Astrocyte of the hippocampus (primary cell): ENCODE data around the gene CALCOCO1.

Experiments used
- DNase-seq: peaks from one replicate; pipeline ENCODE4 v3.0.0; 2011; ENCODE audit warnings: low read depth, low spot score

The CALCOCO1 gene

DNA sequence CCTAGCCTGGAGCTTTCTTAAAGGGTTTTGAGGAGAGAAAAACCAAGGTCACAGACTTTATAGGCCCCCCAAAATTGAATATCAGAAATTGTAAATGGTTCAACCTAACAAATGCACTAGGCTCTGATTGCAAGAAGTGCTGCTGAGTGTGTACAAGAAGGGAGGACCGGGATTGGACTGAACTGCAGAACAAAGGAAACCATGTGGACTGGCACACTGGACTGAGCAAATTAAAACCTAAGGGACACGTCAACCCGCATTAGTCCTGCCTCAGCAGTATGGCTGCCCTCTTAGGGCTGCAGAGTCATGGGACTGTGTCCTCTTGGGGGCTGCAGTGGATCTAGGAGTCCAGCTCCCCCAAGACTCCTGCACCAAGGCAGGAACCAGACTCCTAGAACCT is 25.4 kb upstream of the CALCOCO1 start:
- DNase-seq: no peak

DNA sequence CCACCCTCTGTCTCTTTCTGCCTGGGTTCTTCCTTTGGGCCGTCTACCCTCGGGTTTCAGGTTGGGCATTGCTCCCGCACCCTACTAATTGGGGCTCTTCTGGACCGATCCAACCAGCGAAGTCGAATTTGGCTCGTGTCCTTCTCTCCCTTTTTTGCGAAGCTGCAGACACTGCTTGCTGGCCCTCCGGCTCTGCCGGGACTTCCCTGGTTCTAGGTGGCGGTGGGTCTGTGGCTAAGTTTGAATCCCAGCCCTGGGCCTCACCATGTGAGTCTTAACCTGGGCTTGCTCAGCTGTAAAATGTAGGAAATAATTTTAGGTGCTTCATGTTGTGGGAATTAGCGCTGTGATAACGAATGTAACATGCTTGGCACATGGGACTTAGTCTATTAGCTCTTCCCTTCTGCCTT is 24.9 kb upstream of the CALCOCO1 start:
- no peak for DNase-seq

DNA sequence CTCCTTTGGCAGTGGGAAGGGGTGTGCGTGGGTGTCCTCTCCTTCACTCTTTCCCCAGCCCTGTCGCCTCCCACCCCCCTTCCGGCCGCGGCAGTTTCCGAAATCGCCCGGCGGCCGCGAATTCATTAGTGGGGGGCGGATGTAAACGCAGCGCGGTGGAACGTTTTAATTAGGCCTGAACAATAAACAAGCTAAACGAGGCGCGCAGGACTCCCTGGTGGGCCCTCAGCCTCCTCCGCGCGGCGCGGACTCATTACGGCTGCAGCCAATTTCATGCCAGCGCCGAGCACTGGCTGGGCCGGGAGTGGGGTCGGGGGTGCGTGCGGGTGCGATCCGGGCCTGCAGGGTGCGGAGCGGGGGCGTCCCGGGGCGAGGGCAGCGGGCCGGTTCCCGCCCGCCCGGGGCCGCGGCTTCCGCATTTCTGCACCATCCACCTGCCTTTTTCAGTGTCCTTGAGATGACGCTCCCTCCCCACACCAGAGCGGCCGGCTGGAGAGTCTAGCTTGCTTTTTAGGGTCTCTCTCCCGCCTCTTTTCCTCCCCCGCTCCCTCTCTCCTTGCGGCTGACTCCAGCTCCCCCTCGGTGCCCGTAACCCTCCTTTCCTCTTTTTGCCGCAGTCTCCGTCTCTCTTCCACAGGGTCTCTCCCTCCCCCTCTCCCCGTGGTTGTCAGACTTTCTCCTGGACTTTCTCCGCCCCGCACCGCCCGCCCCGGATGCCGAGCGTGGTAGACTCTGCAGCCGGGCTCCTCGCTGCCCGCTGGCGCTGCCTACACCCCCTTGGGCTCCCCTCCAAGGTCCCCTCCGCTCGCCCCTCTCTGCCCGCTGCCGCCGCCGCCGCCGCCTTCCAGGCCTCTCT is 24.3 kb upstream of the CALCOCO1 start, which contains the start of gene CISTR:
Gene CISTR, minus strand, starts transcription at position 644 of the 856 bp plus-strand sequence.
- no peak for DNase-seq

DNA sequence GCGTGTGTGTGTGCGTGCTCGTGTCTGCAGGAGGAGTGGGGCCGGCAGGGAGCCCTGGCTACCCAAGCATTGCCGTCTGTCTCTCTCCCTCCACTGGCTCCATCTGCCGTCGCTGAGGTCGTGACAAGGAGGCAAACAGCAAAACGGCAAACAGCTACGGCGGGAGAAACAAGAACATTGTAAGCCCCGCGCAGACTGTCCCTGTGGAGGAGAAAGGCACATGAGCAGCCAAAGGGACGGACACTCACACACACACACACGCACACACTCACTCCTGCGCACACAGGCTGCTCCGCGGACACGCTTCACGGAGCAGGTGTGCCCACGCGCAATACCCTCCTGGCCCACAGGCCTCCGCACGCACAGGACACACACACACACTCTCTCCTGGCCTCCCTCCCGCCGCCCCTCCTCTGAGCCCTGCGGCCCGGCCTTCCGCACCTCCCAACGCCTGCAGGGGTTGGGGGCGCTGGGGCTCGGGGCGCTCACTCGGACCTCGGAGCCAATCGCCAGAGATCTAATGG is 23.6 kb upstream of the CALCOCO1 start:
- no peak for DNase-seq

DNA sequence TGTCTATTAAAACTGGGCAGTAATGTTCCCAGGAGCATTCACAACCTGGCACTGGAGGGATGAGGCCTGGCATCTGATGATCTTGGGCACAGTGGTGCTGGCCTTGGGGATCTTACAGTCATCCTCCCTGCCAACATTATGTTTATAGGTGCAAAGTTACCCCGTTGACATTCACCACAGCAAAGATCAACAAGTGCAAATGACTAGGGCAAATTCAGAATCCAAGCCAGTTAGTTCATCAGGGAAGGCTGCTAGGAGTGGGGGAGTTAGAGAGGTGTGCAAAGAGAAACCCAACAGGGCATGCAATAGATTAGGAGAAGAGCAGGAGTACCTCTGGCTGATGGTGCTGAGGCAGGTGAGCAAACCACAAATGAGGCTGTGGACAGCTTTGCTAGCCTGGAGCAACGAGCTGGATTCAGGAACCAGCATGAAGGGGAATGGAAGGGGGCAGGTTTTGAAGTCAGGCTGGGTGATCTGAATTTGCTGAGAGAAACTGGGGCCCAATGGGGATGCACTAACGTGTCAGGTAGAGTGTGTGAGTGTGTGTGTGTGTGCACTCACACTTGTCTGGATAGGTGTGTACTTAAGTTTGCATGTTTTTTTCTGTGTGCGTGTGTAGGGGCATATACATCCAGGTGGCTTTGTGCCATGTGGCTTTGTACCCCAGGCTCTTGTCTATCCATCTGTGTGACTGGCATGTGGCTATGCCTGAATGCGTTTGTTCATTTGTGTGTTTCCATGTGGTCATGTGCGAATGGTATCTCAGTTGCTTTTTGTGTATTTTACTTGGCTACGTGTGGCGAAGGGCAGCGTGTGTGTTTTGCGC is 22.9 kb upstream of the CALCOCO1 start:
- DNase-seq: no peak

DNA sequence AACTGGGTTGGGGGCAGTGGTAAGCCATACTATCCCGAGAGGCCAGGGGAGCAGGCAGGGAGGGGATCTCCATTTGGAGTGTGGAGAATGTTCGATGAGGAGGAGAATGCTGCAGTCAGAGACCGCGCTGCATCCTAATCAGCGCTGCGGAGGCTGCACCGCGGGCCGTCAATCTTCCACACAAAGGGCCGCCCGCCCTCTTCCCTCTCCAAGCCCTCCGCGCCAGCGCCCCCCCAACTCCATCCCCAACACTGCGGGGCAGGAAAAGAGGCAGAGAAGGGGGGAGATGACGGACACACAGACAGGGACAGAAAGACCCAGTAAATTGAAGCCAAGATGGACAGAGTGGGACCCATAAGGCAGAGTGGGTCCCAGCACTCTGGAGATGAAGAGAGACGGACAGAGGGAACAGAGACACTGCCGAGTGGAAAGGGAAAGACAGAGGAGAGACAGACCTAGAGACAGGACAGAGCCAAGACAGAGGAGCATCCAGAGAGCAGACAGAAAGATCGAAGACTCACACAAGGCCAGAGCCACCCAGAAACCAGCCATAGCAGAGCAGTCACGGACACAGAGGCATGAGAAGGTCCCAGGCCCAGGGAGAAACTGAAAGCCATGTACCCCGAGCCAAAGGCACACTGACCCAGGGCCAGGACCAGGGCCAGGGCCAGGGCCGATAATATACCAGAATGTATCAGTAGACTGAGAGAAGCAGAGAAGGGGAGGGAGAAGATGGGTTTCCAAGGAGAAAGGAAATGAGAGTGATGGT is 21.0 kb upstream of the CALCOCO1 start:
- no peak for DNase-seq

DNA sequence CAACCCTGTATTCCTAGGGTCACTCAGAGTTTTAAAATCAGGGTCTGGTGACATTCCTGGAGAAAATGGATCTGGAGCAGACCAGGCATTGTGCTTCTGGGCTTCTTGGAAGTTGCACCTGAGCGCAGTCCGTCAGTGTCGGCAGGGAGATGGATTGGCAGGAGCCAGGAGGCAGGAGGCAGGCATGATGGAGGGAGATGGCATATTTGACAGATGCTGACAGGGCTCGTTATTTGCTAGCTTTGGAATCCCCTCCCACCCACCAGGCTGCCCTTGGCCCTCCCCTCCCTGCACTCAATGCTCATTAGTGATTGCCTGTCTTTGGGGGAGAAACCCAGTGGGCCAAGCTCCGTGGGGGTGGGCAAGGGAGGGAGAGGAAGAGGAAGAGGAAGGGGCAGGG is 19.8 kb upstream of the CALCOCO1 start:
- DNase-seq: no peak

DNA sequence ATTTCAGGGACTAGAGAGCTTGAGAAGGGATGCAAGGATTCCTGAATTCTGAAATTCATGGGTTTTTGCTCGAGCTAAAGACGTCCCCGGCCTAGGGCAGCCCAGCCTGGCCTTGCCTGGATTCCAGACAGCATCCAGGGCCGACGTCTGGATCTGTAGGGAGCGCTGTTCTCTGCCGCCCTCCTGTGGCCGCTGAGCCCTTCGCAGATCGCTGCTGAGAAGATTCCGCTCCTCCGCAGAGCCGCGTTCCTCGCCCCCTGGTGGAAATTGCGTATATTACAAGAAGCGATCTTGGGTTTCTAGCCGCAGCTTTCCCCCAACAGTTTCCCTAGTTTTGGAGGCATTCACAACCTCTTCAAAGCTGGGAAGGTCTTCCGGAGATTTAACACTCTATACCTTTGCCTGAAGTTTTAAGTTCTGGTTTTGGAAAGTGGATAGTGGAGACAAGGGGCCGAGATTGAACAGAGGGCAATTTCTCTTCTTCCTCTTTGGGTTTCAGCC is 19.4 kb upstream of the CALCOCO1 start:
- DNase-seq: peak; percentile 96

DNA sequence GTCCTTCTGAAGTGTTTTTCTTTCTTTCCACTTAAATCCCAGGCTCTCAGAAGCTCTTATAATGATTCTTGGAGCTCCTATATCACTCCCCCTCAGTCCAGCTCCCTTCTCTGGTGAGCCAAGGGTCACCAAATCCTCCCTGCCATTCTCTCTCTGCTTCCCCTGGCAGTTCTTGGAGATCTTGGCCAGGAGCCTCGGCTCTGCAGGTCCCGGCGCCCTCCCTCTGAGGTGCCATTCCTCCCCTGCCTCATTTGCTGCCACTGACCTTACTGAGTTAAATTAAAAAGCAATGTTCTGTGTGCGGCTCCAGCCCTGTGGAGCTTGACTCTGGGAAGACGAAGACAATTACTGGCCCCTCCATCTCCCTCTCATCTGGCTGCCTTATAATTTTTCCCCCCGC is 17.5 kb upstream of the CALCOCO1 start:
- DNase-seq: no peak

DNA sequence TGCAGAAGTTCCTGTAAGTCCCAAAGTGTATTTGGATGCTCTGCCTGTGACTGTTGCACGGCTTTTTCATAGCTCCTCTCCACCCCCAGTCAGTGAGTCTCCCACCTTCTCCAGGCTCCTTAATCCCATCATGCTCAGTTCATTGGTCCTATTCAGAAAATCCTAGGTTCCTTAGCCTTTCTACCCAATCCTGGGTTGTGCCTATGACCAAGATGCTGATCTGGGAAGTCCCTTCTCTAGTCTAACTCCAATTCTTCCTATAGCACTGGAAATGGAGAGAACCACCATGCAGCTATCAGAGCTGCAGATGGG is 16.8 kb upstream of the CALCOCO1 start:
- no peak for DNase-seq

DNA sequence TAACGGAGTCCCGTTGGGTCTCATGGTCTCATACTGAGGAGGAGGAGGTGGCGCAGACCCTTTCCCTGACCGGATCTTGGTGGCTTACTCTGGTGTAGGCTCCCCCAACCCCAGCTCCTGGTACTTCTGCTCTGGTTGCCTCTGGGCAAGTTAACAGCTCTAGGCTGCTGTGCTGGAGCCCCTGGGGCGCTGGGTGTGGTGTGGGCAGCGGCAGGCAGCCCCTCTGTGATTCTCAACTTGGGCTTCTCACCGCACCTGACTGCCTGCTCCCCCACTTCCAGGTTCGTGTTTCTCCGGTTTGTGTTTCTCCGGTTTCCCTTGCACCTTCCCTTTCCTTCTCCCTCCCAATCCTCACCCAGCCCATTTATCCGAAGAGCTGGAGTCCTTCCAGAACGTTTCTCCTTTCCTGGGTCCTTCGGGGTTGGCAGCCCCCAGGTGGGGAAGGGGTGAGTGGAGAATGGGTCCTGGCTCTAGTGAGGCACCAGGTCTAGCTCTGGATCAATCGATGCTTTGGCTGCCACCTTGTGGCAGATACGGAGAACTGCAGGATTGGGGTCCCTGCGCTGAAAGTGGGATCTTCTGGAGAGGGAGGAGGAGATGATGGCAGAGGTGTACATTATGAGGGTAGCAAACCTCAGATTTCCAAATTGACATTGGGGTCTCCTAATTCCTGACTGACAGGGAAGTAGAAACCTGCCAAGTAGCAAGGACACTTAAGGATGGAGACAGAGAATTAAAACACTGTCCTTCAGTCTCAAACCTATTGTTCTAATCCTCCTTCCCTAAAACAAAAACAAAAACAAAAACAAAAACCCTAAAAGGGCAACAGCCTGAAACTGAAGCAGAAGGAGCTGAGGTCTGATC is 16.2 kb upstream of the CALCOCO1 start:
- peak; percentile 77 for DNase-seq

DNA sequence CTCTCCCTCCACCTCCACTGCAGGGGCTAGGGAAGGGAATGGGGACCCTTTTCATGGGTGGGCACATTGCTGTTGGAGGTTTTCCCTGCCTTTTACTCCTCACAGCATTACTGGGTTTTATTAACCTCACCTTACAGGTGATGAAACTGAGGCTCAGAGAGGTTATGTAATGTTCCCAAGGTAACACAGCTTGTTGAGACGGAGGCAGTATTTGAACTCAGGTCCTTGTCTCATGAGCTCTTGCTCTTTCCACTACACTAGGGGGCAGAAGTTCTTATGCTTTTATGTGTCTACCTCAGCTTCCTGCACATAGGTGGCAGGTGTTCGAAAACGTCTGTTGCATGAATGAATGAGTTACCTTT is 12.9 kb upstream of the CALCOCO1 start:
- no peak for DNase-seq

DNA sequence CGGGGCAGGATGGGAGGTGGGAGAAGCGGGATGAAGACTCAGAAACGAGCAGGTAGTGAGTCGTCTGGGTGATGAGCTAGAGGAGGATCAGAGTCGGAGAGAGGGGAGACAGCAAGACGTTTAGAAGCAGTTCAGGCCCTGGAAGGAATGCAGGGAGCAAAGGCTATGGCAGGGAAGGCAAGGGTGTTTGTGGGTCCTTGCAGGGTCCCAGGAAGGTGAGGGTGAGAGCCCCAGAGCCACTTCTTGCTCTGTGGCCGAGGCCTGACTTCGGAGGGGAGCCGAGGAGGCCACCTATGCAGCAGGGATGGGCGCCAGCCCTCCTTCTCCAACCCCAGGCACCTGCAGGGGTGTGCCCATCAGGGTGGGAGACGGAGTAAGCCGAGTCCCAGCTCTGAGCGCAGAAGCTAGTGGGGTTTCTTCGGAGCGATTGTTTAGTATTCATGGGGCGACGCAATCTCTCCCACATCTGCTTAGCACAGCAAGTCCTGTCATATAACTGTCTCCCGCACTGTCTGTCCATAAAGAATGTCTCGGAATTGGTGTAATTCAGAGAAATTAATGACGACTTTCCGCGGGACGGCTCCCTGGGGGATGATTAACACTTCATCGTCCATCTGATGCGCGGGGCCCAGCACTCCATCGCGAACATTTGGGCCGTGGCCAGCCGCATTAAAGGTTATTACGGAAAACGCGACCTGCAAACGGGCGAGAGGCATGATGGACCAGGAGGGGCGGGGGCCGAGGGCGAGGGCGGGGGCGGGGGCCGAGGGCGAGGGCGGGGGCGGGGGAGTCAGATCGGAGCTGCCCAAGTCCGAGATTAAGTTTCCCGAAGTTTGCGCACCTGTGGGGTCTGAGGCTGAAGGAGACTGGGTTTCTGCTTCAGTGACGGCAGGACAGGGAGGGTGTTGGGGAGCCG is 12.2 kb upstream of the CALCOCO1 start:
- DNase-seq: no peak

DNA sequence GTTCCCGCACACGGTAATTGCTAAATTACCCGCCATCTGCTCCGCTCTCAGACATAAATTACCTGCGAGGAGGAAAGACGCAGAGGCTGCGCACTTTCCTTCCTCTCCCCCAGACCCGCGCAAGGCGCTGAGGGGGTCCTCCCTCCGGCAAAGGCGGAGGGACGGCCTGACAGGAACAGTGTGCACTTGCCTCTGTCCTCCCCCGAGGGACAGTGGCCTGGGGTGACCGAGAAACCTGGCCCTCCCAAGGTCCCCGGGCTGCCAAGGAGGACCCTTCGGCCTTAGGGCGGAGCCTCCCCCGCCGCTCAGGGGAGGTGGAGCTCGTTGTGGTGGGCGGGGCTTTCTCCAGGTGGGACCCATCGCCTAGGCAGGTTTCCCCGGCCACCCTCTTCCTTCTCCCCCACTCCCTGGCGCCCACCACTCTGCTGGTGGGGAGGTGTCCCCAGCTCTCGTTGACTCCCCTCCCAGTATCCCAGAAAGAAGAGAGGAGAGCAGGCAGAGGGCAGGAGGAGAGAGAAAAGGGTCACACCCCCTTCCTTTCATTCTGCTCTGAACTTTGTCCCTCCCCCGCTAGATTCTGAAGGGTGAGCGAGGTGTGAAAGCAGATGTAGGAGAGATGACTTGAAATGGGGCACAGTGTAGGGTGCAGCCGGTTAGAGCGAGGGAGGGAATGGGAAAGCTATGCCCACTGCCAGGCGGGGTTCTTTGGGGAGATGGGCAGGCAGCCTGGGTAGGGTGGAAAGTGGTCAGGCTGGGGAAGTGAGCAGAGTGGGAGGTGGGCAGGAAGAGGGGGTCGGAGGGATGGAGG is 11.4 kb upstream of the CALCOCO1 start:
- no peak for DNase-seq

DNA sequence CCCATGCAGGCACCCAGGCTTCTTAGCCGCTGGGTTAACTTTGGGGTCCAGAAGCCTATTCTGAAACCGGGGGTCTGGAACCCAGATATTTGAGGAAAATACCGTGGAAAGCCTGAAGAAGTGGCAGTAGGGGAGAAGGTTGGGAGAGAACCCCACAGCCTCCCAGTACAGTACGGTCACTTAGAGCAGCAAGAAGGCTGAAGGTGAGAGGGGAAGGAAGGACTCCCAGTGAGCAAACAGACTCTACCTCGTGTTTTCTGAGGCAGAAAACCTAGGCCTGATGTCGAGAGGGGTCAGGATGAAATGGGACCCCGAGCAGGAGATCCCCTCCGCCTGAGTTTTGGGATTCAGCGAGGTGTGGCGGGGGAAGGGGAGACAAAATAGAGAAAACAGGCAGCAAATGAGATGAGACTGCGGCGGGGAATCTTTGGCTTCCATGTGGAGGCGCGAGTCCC is 10.7 kb upstream of the CALCOCO1 start:
- DNase-seq: no peak

DNA sequence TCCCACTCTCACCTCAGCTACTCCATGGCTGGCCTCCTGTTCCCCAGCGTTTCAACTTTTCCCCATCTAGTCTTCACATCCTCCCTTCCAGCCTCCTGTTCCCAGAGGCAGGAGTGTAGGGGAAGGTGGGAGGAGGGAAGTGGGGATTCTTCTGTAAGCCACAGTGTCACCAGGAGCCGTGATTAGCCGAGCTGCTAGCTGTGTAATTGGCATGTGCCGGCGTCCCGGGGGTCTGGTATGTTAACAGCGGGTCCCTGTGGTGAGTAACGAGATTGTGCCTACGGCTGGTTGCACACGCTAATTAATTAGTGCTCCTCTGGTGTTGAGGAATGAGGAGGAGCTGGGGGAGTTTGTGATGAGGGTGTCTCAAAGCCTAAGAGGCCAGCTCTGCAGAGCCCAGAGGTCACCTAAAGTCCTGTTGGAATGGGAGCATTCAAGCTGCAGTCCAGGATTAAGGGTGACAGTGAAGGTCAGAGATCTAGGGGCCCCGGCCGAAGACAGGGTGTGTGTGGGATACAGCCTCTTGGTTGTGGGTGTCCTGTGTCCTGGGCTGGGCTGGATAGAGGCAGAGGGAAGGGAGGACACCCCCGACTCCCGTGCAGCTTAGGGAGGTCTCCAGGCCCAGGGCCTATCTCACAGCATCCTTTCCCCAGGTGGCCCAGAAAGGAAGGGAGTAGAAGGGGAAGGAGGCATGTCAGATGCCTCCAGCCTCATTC is 10.0 kb upstream of the CALCOCO1 start:
- DNase-seq: peak; percentile 44

DNA sequence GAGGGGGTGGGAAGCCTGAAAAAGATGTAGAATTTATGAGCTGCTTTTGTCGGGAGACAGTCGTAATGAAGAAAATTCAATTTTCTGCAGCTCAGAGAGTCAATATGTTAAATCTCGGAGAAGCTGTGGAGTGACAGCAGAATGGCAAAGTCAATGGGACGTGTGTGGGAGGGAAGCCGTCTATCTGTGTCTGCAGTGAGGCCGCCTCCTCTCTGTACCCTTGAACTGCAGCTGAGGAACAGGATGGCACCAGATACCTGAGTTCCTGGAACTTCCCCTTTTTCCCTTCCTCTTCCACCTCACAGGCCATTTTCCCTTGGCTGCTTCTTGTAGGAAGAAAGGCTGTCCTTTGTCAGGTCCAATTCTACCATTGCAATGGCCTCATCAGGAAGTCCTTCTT is 9.3 kb upstream of the CALCOCO1 start:
- no peak for DNase-seq

DNA sequence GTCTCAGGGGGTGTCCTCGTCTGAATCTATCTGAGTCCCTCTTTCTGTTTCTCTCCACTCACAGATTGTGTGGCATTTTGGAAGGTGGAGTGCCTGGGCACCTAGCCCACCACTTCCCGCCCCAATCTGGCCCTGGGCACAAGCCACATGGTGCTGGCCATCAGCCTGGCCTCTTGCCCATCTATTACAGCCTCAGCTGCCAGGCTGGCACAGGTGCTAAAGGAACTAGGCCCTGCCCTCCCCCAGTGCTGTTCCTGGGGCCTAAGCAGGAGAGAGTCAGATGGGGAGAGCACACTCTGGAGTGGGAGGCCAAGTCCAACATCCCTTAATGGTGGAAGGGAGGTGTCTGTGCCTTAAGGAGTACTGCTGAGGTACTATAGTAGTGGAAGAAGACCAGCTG is 8.3 kb upstream of the CALCOCO1 start:
- no peak for DNase-seq
